Astrocyte of the cerebellum (primary cell): ENCODE results near the gene ULBP3.
"Not testable (repeated sequence)": the region's sequence is repeated elsewhere in the genome, so short reads cannot be mapped to it uniquely, and the experiment has no call there.

Source experiments
- DNase-seq: peaks from one replicate; pipeline ENCODE4 v3.0.0-alpha.2; 2011; ENCODE audit warnings: low read depth
- H3K4me3 ChIP-seq: 2 replicates; pipeline ENCODE4 v1.5.1; 2011; ENCODE audit warnings: mild to moderate bottlenecking, low read depth, low read length, moderate library complexity
- CTCF ChIP-seq: IDR thresholded peaks from 2 replicates; pipeline ENCODE4 v1.5.1; 2012; ENCODE audit warnings: low read length, low read depth, moderate library complexity, mild to moderate bottlenecking; ENCODE audit errors: missing control alignments
- in situ Hi-C: cut with HindIII; loops from 2 replicates; pipeline ENCODE4 v1.10.0; 2017; ENCODE audit warnings: low sequenced_read_pairs

ULBP3 gene

GRCh38 chr6:150072201-150072600 is 3.3 kb upstream of the ULBP3 start:
- no peak overlapping the region for H3K4me3 ChIP-seq
- no peak for DNase-seq
- in situ Hi-C loops = no loop called here
- no peak for TF ChIP-seq CTCF

- in situ Hi-C loops = no loop called here
- no peak overlapping the region for H3K4me3 ChIP-seq
- TF ChIP-seq CTCF = no peak
- DNase-seq = no peak
These were observed 1.4 kb upstream of the ULBP3 start for GRCh38 chr6:150070236-150070818.

GRCh38 chr6:150069706-150070105 is 785 bp upstream of the ULBP3 start:
- in situ Hi-C loops = no loop called here
- DNase-seq = no peak
- H3K4me3 ChIP-seq = peak overlapping the region; percentile 80
- TF ChIP-seq CTCF = no peak

- H3K4me3 ChIP-seq = peak overlapping the region; percentile 80
- in situ Hi-C loops = no loop called here
- no peak for TF ChIP-seq CTCF
- DNase-seq = no peak
These were observed 770 bp downstream of the ULBP3 start for GRCh38 chr6:150068151-150068550.

- DNase-seq = no peak
- no peak for TF ChIP-seq CTCF
- no peak overlapping the region for H3K4me3 ChIP-seq
- in situ Hi-C loops = no loop called here
These were observed 3.8 kb downstream of the ULBP3 start for GRCh38 chr6:150065083-150065482.

GRCh38 chr6:150063640-150064039 is 5.3 kb downstream of the ULBP3 start:
- DNase-seq = no peak
- no peak overlapping the region for H3K4me3 ChIP-seq
- TF ChIP-seq CTCF = no peak
- in situ Hi-C loops = no loop called here

GRCh38 chr6:150059973-150060372 is 8.9 kb downstream of the ULBP3 start:
- in situ Hi-C loops, H3K4me3 ChIP-seq, DNase-seq: not testable (repeated sequence)
